MG63 (cell line): ENCODE data around the gene FALEC. TPM values are rescaled to one million over a fixed set of nuclear protein-coding genes. Genes with fewer than 3 reads are reported as not detected.
A peak's percentile ranks its signal among the peaks of the same experiment; 100 is the strongest.
"Not testable (repeated sequence)": the region's sequence is repeated elsewhere in the genome, so short reads cannot be mapped to it uniquely, and the experiment has no call there.

Experiments used
- DNase-seq: peaks from one replicate; pipeline ENCODE4 v3.0.0-alpha.2; 2020
- H3K27me3 ChIP-seq: fragments of 250-450 bp; sonication (Bioruptor Pico); 2 replicates; pipeline ENCODE4 v1.5.1; 2020; ENCODE audit warnings: mild to moderate bottlenecking, moderate library complexity
- H3K36me3 ChIP-seq: fragments of 250-450 bp; sonication (Bioruptor Pico); 2 replicates; pipeline ENCODE4 v1.5.1; 2020; ENCODE audit warnings: mild to moderate bottlenecking, moderate library complexity
- H3K4me3 ChIP-seq: fragments of 250-450 bp; sonication (Bioruptor Pico); 2 replicates; pipeline ENCODE4 v1.5.1; 2020; ENCODE audit warnings: mild to moderate bottlenecking, moderate library complexity
- H3K9me3 ChIP-seq: fragments of 250-450 bp; sonication (Bioruptor Pico); 2 replicates; pipeline ENCODE4 v1.5.1; 2020; ENCODE audit warnings: mild to moderate bottlenecking, moderate library complexity
- total RNA-seq: library from RNA; depleted of rRNA; stranded (reverse); fragments of >200 nt; shearing (Covaris generic); gene quantifications from 2 replicates; pipeline ENCODE4 v1.2.3, GENCODE V29; 2014; ENCODE audit warnings: low replicate concordance

The FALEC gene
- total RNA-seq, 1 experiment from 2014 or later = not detected

DNA sequence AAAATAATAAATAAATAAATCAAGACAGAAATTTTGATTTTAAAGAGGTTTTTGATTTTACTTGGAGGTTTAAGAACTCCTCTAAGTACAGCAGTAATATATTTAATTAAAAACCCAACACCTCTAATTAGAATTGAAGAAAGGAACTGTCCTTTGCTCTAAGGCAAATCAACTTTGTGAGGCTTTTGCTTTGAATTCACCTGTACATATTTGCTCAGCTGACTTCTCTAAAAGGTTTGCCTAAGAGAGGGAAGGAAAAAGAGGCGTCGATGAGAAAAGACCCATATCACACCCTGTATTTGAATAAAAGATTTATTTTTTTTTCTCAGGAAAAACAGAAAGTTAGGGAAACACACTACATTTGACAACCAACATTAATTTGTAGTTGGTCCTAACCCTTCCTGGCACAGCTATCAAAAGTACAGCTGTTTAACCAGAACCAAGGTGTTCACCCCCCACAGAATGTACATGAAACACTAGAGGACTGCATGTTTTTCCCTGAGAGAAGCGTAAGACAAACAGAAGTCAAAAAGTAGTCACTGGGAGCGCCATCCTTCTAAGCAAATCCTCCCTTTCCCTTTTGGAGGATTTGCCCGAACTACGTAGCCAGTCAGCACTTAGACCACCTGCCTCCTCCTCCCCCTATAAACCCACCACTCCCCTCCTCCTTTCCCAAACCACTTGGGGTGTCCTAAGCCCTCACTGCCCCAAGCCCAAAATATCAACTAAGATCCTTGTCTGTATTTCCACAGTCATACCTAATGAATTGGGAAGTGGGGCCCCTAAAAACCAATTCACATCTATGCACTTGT lies 58.9 kb downstream of the FALEC start:
- peaks cover 87% of the 10 kb centered on the region for H3K36me3 ChIP-seq
- H3K4me3 ChIP-seq = peak overlapping the region; percentile 92; the same call in 1 of the 2 replicates
- DNase-seq = no peak
- no peaks in the 10 kb centered on the region for H3K27me3 ChIP-seq
- H3K9me3 ChIP-seq = no peaks in the 10 kb centered on the region

GRCh38 chr1:150575072-150575489 lies 59.5 kb downstream of the FALEC start:
- Histone ChIP-seq H3K36me3 (peaks cover 87% of the 10 kb centered on the region), H3K4me3 (peak overlapping the region; percentile 92), H3K9me3 (no peaks in the 10 kb centered on the region), H3K27me3 (no peaks in the 10 kb centered on the region)
- DNase-seq = no peak

DNA sequence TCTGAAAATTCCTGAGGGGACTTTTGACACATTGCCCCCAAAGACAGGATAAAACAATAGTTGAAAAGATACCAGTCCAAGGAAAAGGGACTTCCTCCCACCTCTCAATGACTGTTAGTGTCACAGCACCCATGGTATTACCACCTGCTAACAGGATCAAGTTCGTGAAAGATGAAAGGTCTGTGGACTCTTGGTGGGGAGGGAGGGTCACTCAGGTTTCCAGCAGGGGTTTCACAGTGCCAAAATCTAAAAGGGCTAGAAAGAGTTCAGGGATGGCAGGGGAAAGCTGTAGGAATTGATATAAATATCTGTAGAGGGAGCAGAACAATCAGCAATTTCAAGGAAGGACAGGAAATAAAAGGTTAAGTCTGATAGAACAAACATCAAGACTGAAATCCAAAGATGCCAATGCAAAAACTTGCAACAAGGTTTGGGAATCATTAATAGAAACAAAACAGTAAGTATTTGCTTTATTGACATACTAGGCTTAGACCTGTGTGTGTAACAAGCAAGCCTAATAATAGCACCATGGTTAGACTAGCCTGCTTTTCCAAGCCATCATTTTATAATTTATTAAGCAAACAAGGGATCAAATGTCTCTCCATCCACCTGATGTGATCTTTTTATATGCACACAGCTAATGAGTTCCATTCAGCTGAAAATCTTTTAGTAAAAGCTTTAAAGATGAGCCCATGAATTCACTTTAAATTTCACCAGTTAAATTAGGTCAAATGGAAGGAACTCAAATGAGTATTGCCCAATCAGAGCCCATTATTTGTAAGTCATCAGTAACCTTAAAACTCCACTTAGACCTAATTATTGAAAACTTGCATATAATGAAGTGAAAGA lies 60.2 kb downstream of the FALEC start:
- Histone ChIP-seq H3K36me3 (peaks cover 85% of the 10 kb centered on the region), H3K27me3 (no peaks in the 10 kb centered on the region), H3K4me3 (peak overlapping the region; percentile 92), H3K9me3 (no peaks in the 10 kb centered on the region)
- no peak for DNase-seq

- no peak for DNase-seq
- Histone ChIP-seq H3K27me3 (no peaks in the 10 kb centered on the region), H3K4me3 (peak overlapping the region; percentile 92), H3K36me3 (peaks cover 79% of the 10 kb centered on the region), H3K9me3 (no peaks in the 10 kb centered on the region)
Measured at GRCh38 chr1:150576367-150576711, 60.8 kb downstream of the FALEC start.

DNA sequence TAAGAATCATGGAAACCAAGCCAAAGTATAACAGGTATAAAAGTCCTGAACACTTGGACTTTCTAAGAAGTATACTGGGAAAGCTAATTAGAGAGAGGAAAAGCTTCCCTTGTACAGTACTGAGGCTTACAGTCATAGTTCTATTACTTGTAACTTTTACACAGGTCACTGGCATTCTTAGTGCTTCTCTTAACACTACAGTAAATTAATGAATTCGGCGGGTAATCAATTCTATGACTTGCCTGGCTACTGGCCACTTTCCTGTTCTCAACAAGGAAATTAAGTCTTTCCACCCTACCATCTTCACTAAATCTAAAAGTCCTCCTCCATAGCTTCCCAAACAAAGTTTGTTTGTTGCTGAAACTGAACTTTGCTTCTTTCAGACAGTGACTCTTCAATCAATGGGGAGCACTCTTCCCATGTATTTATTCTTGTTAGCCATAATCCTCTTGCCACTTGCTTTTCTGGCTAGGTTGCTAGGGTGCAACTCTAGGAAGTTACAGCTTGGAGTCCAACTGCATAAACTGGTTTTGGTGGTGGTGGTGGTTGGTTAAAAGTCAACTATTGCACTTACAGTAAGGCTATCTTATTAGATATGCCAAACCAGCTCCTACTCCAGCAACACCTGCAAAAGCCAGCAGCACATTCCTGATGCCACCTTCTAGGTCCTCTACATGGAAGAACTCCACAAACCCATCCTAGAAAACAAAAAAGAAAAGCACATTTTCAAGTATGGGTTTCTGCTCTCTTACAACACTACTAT lies 61.4 kb downstream of the FALEC start:
- DNase-seq = no peak
- peaks cover 74% of the 10 kb centered on the region for H3K36me3 ChIP-seq
- H3K27me3 ChIP-seq = no peaks in the 10 kb centered on the region
- H3K4me3 ChIP-seq = peak overlapping the region; percentile 92
- H3K9me3 ChIP-seq = no peaks in the 10 kb centered on the region

- H3K4me3 ChIP-seq = peak overlapping the region; percentile 92
- DNase-seq = no peak
- peaks cover 66% of the 10 kb centered on the region for H3K36me3 ChIP-seq
- H3K27me3 ChIP-seq = no peaks in the 10 kb centered on the region
- H3K9me3 ChIP-seq = no peaks in the 10 kb centered on the region
Measured at GRCh38 chr1:150577557-150578271, 62.2 kb downstream of the FALEC start.

- Histone ChIP-seq H3K9me3 (no peaks in the 10 kb centered on the region), H3K27me3 (no peaks in the 10 kb centered on the region), H3K36me3 (peaks cover 59% of the 10 kb centered on the region), H3K4me3 (peak overlapping the region; percentile 92)
- DNase-seq = peak; percentile 86
Measured at GRCh38 chr1:150578272-150579109, 62.9 kb downstream of the FALEC start.

- peak within 1 kb of the TSS; percentile 92 for H3K4me3 ChIP-seq
- peak; percentile 97 for DNase-seq
- no peaks in the 10 kb centered on the region for H3K9me3 ChIP-seq
- peaks cover 50% of the 10 kb centered on the region for H3K36me3 ChIP-seq
- no peaks in the 10 kb centered on the region for H3K27me3 ChIP-seq
Measured at GRCh38 chr1:150579110-150579944, 63.8 kb downstream of the FALEC start, which contains the start of gene MCL1. Gene MCL1, minus strand, starts transcription at chr1:150579610. Its CDS starts 80 bp downstream, at chr1:150579530.

GRCh38 chr1:150579945-150580642 lies 64.5 kb downstream of the FALEC start:
- Histone ChIP-seq H3K36me3 (peaks cover 43% of the 10 kb centered on the region), H3K9me3 (no peaks in the 10 kb centered on the region), H3K27me3 (no peaks in the 10 kb centered on the region), H3K4me3 (peak overlapping the region; percentile 92)
- no peak for DNase-seq

DNA sequence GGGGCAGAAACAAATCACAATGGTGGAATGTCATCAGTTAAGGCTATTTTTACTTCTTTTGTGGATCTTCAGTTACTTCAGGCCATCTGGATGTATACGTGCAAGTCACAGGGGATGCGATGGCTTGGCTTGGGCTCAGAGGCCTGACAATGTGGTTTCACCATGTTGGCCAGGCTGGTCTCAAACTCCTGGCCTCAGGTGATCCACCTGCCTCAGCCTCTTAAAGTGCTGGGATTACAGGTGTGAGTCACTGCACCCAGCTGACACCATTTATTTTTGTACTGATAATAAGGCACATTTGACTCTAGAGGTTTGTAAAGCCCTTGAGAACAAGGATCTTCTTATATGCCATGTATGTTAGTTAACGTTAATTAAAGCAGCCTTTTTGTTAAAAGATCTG lies 65.4 kb downstream of the FALEC start:
- H3K4me3 ChIP-seq = not testable (repeated sequence)
- peaks cover 34% of the 10 kb centered on the region for H3K36me3 ChIP-seq

DNA sequence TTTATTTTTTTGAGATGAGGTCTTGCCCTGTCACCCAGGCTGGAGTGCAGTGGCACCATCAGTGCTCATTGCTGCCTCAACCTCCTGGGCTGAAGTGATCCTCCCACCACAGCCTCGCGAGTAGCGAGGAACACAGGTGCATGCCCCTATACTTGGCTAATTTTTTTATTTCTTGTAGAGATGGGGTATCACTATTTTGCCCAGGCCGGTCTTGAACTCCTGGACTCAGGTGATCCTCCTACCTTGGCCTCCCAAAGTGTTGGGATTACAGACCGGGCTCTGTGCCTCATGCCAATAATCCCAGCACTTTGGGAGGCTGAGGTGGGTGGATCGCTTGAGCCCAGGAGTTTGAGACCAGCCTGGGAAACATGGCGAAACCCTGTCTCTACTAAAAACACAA lies 65.9 kb downstream of the FALEC start:
- H3K4me3 ChIP-seq, DNase-seq, H3K9me3 ChIP-seq, H3K27me3 ChIP-seq: not testable (repeated sequence)
- H3K36me3 ChIP-seq = peaks cover 29% of the 10 kb centered on the region

More for the DNA sequence above, 65.4 kb downstream of the FALEC start:
- not testable (repeated sequence) for H3K27me3 ChIP-seq, DNase-seq, H3K9me3 ChIP-seq

- H3K4me3 ChIP-seq, H3K27me3 ChIP-seq, H3K9me3 ChIP-seq, DNase-seq: not testable (repeated sequence)
- H3K36me3 ChIP-seq = peaks cover 24% of the 10 kb centered on the region
Measured at GRCh38 chr1:150581962-150582361, 66.4 kb downstream of the FALEC start.

DNA sequence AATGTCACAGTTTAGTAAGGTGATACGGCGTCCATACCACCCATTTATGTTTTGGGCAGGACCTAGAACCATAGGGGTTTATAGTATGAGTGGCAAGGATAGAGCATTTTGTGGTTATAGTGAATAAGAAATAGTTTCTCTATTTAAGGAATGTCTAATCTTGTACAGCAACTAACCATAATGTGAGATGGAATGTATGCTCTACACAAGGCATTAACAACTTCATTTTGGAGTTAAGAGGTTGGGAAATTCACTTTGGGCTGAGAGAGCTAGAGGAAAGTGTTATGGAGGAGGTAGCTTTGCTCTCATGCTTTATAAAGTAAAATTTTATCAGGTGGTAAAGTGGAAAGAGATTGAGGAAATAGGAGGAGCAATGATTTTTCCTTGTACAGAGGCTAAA lies 66.8 kb downstream of the FALEC start:
- Histone ChIP-seq H3K4me3 (no peak overlapping the region), H3K9me3 (no peaks in the 10 kb centered on the region), H3K36me3 (peaks cover 20% of the 10 kb centered on the region), H3K27me3 (no peaks in the 10 kb centered on the region)
- DNase-seq = no peak
